Measurements from ENCODE around the gene DDX54. TPM values are rescaled to one million over a fixed set of nuclear protein-coding genes. Genes with fewer than 3 reads are reported as not detected.

DDX54 gene
- total RNA-seq, 6 experiments from 2014 or later: 60.1 to 71.0 (median 61.9) TPM

DNA sequence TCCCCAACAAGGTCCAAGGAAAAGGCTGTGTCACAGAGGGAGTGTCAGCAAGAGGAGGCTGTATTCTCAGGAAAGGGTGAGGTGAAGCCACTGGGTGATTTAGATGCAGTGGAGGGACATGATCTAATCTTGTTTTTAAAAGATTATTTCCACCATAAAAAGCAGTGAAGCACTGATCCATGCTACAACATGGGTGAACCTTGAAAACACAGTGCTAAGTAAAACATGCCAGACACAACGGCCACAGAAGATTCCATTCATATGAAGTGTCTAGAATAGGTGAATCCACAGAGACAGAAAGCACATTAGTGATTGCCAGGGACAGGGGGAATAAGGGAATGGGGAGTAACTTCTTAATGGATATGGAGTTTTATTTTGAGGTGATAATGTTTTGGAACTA lies 13.0 kb upstream of the DDX54 start:
- TF ChIP-seq, protein P1, sequence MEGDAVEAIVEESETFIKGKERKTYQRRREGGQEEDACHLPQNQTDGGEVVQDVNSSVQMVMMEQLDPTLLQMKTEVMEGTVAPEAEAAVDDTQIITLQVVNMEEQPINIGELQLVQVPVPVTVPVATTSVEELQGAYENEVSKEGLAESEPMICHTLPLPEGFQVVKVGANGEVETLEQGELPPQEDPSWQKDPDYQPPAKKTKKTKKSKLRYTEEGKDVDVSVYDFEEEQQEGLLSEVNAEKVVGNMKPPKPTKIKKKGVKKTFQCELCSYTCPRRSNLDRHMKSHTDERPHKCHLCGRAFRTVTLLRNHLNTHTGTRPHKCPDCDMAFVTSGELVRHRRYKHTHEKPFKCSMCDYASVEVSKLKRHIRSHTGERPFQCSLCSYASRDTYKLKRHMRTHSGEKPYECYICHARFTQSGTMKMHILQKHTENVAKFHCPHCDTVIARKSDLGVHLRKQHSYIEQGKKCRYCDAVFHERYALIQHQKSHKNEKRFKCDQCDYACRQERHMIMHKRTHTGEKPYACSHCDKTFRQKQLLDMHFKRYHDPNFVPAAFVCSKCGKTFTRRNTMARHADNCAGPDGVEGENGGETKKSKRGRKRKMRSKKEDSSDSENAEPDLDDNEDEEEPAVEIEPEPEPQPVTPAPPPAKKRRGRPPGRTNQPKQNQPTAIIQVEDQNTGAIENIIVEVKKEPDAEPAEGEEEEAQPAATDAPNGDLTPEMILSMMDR (IDR thresholded peaks at IDR 0.05): no peak
- Mint-ChIP-seq H3K27me3 (ENCODE audit: insufficient read depth) (no peaks in the 10 kb centered on the region; the same call in 1 of the 2 replicates), H3K4me3 (no peak overlapping the region), H3K36me3 (ENCODE audit: low read depth) (peaks cover 5% of the 10 kb centered on the region), H3K27ac (peak overlapping the region; percentile 27), H3K9me3 (no peaks in the 10 kb centered on the region), H3K4me1 (ENCODE audit: low read depth) (peaks cover 46% of the 10 kb centered on the region)
- DNase-seq: peak; percentile 22

DNA sequence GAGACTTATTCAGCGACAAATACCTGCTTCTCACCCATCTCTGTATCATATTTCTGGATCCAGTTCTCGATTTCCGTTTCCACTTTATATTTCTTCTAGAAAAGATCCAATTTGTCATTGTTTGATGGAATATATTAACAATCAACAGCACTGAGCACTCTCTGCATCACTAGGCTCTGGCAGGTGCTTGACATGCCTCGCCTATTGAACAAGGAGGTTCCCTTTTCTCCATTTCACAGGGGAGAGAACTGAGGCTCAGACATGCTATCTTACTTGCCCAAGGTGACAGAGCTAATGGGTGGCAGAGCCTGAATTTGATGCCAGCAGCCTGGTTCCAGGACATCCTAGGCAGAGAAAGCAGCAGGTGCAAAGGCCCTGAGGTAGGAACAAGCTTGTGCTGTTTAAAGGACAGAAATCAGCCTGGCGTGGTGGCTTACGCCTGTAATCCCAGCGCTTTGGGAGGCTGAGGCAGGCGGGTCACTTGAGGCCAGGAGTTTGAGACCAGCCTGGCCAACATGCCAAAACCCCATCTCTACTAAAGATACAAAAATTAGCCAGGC lies 12.3 kb upstream of the DDX54 start:
- peak overlapping the region; percentile 38 for H3K27ac Mint-ChIP-seq
- DNase-seq: no peak
- TF ChIP-seq, protein P1 (IDR thresholded peaks at IDR 0.05): no peak
- H3K4me3 Mint-ChIP-seq: no peak overlapping the region
- peaks cover 50% of the 10 kb centered on the region for H3K4me1 Mint-ChIP-seq (ENCODE audit: low read depth)
- H3K27me3 Mint-ChIP-seq (ENCODE audit: insufficient read depth): no peaks in the 10 kb centered on the region; the same call in 1 of the 2 replicates
- H3K36me3 Mint-ChIP-seq (ENCODE audit: low read depth): peaks cover 5% of the 10 kb centered on the region
- H3K9me3 Mint-ChIP-seq: no peaks in the 10 kb centered on the region

DNA sequence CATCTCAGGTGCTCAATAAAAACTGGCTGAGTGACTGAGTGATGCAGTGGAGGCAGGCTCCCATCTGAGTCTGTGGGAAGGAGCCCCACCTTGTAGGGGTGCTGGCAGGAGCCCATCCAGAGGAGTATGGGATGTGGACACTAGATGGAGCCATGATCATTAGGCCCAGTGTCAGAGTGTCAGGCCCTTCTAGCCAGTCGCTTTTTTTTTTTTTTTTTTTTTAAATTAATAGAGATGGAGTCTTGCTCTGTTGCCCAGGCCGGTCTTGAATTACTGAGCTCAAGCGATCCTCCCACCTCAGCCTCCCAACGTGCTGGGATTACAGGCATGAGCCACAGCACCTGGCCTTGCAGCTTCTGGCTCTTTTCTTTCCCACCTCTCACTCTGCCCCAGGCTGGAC lies 11.7 kb upstream of the DDX54 start:
- Mint-ChIP-seq H3K4me1 (ENCODE audit: low read depth) (peaks cover 56% of the 10 kb centered on the region), H3K27ac (peak overlapping the region; percentile 38; the same call in 1 of the 2 replicates), H3K36me3 (ENCODE audit: low read depth) (peaks cover 5% of the 10 kb centered on the region), H3K27me3 (ENCODE audit: insufficient read depth) (no peaks in the 10 kb centered on the region; the same call in 1 of the 2 replicates), H3K4me3 (no peak overlapping the region), H3K9me3 (no peaks in the 10 kb centered on the region)
- TF ChIP-seq, protein P1 (IDR thresholded peaks at IDR 0.05): peak; percentile 87
- peak; percentile 77 for DNase-seq

DNA sequence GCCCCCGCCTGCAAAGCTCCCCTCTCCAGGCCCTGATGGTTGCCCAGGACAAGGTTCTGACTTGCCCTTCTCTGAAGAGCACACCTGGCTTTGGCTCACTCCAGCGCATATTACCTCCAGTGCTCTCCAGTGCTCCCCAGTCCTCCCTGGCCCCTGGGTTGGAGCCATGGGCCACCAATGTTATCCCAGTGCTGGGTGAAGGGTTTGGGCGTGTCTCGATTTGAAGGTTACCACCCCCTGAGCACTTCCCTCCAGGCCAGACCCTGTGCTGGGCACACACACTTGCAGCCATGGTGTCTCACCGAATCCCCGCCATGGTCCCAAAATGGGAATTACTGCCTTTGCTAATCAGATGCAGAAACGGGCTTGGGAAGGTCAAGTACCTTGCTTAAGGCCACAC lies 11.3 kb upstream of the DDX54 start:
- TF ChIP-seq, protein P1 (IDR thresholded peaks at IDR 0.05): no peak
- no peak overlapping the region for H3K4me3 Mint-ChIP-seq
- no peaks in the 10 kb centered on the region for H3K9me3 Mint-ChIP-seq
- H3K27ac Mint-ChIP-seq: no peak overlapping the region
- no peaks in the 10 kb centered on the region; the same call in 1 of the 2 replicates for H3K27me3 Mint-ChIP-seq (ENCODE audit: insufficient read depth)
- H3K4me1 Mint-ChIP-seq (ENCODE audit: low read depth): peaks cover 58% of the 10 kb centered on the region
- peaks cover 5% of the 10 kb centered on the region for H3K36me3 Mint-ChIP-seq (ENCODE audit: low read depth)
- DNase-seq: no peak

DNA sequence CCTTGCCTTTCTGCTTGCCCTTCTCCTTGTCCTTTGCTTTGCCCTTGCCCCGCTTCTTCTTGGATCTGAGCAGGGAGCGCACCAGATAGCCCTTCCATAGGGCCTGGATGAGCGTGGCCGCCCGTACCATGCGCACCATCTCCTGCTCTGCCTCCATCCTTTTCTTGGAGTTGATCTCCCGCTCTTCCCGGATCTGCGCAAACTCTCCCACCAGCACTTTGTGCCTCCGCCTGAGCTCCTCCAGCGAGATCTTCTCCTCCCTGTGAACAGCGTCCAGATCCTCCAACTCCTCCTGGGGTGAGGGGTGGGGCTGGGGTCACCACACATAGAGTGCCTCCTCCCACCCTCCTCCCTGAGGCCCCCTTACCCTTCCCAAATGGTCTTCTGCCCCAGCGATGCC lies 10.3 kb upstream of the DDX54 start:
- DNase-seq: no peak
- Mint-ChIP-seq H3K4me1 (ENCODE audit: low read depth) (peaks cover 62% of the 10 kb centered on the region), H3K36me3 (ENCODE audit: low read depth) (peaks cover 9% of the 10 kb centered on the region), H3K9me3 (no peaks in the 10 kb centered on the region), H3K4me3 (no peak overlapping the region), H3K27me3 (ENCODE audit: insufficient read depth) (peaks cover 2% of the 10 kb centered on the region), H3K27ac (peak overlapping the region; percentile 92)
- TF ChIP-seq, protein P1 (IDR thresholded peaks at IDR 0.05): no peak

All from HFFc6 (cell line).